HepG2 (cell line): ENCODE data around the gene SSTR5. TPM values are rescaled to one million over a fixed set of nuclear protein-coding genes. Genes with fewer than 3 reads are reported as not detected.

ENCODE experiments used
- ATF4 ChIP-seq, 2 experiments: fragments of 450-650 bp in 1 of 2; sonication (generic) in 1 of 2; formaldehyde crosslinking; IDR thresholded peaks; 2 replicates each; pipeline versions ENCODE4 v1.5.0 to v1.8.0; 2020 to 2022; ENCODE audit warnings: mild to moderate bottlenecking in 1 of 2, missing genetic modification reagents in 1 of 2
- CCDC6 ChIP-seq: sonication (generic); formaldehyde crosslinking; IDR thresholded peaks from 2 replicates; pipeline ENCODE4 v1.8.1; 2022; ENCODE audit warnings: mild to moderate bottlenecking, missing genetic modification reagents, moderate library complexity
- GTF2F1 ChIP-seq: fragments of 150-350 bp; IDR thresholded peaks from 2 replicates; pipeline ENCODE4 v1.6.1; 2014; ENCODE audit warnings: low read length
- JUN ChIP-seq: sonication (generic); formaldehyde crosslinking; IDR thresholded peaks from 2 replicates; pipeline ENCODE4 v1.4.0; 2020; ENCODE audit warnings: mild to moderate bottlenecking, missing genetic modification reagents
- KDM3A ChIP-seq: IDR thresholded peaks from 2 replicates; pipeline ENCODE4 v1.6.1; 2018; ENCODE audit warnings: low read depth, missing compliant biosample characterization
- NFIB ChIP-seq: sonication (generic); formaldehyde crosslinking; IDR thresholded peaks from 2 replicates; pipeline ENCODE4 v1.9.0; 2021; ENCODE audit warnings: missing genetic modification reagents, mild to moderate bottlenecking, borderline replicate concordance
- PAF1 ChIP-seq: IDR thresholded peaks from 2 replicates; pipeline ENCODE4 v1.6.1; 2016; ENCODE audit warnings: missing genetic modification reagents, missing compliant biosample characterization
- RAD51 ChIP-seq: fragments of 450-650 bp; IDR thresholded peaks from 2 replicates; pipeline ENCODE4 v1.6.1; 2016; ENCODE audit warnings: borderline replicate concordance
- REXO4 ChIP-seq: sonication (generic); formaldehyde crosslinking; IDR thresholded peaks from 2 replicates; pipeline ENCODE4 v1.8.0; 2022; ENCODE audit warnings: missing genetic modification reagents, mild to moderate bottlenecking, borderline replicate concordance
- RORA ChIP-seq: sonication (generic); formaldehyde crosslinking; IDR thresholded peaks from 2 replicates; pipeline ENCODE4 v1.5.0; 2020; ENCODE audit warnings: mild to moderate bottlenecking, missing genetic modification reagents, moderate library complexity
- XBP1 ChIP-seq: sonication (generic); formaldehyde crosslinking; IDR thresholded peaks from 2 replicates; pipeline ENCODE4 v1.5.0; 2020; ENCODE audit warnings: missing genetic modification reagents
- ZNF232 ChIP-seq: sonication (generic); formaldehyde crosslinking; IDR thresholded peaks from 2 replicates; pipeline ENCODE4 v1.4.0; 2020; ENCODE audit warnings: missing genetic modification reagents, borderline replicate concordance
- ZNF251 ChIP-seq: sonication (generic); formaldehyde crosslinking; IDR thresholded peaks from 2 replicates; pipeline ENCODE4 v1.9.0; 2021; ENCODE audit warnings: mild to moderate bottlenecking, missing genetic modification reagents
- ZNF468 ChIP-seq: sonication (generic); formaldehyde crosslinking; IDR thresholded peaks from 2 replicates; pipeline ENCODE4 v1.8.0; 2022; ENCODE audit warnings: mild to moderate bottlenecking, moderate library complexity, missing genetic modification reagents
- ZNF639 ChIP-seq: conservative IDR thresholded peaks from 2 replicates; pipeline ENCODE4 v1.6.1; 2018; ENCODE audit warnings: missing genetic modification reagents
- ZNF710 ChIP-seq: sonication (generic); formaldehyde crosslinking; IDR thresholded peaks from 2 replicates; pipeline ENCODE4 v1.5.0; 2020; ENCODE audit warnings: mild to moderate bottlenecking, missing genetic modification reagents, borderline replicate concordance
- ZSCAN20 ChIP-seq: sonication (generic); formaldehyde crosslinking; IDR thresholded peaks from 2 replicates; pipeline ENCODE4 v1.4.0; 2020; ENCODE audit warnings: missing genetic modification reagents, mild to moderate bottlenecking, borderline replicate concordance
- polyA plus RNA-seq, 8 experiments: library from polyadenylated mRNA; depleted of rRNA in 3 of 8; stranded (reverse) in 7 of 8; unstranded in 1 of 8; fragments of >200 nt; fragmentation: Illumina TruSeq in 4 of 8; extraction: Trizol in 4 of 8; gene quantifications; 2 replicates each; pipeline versions ENCODE4 v1.2.1 to v1.2.3, GENCODE V29; 2011 to 2016; ENCODE audit warnings: low read depth in 4 of 8, missing spikeins in 1 of 8, mixed read lengths in 1 of 8; ENCODE audit not compliant: insufficient read depth in 1 of 8
- total RNA-seq, 5 experiments: library from RNA; depleted of rRNA; stranded (reverse); fragments of >200 nt; fragmentation: Illumina TruSeq; extraction: Trizol; gene quantifications; 2 replicates each; pipeline ENCODE4 v1.2.3, GENCODE V29; 2016; ENCODE audit warnings: low read depth in 1 of 5
- TF ChIP-seq, protein P1 (sequence below): sonication (generic); formaldehyde crosslinking; IDR thresholded peaks from 2 replicates; pipeline ENCODE4 v1.4.0; 2020; ENCODE audit warnings: missing genetic modification reagents, borderline replicate concordance
- TF ChIP-seq, protein P2 (sequence below): IDR thresholded peaks from 2 replicates; pipeline ENCODE4 v1.6.1; 2016; ENCODE audit warnings: low read depth, borderline replicate concordance
- TF ChIP-seq, protein P3 (sequence below): sonication (generic); formaldehyde crosslinking; IDR thresholded peaks from 2 replicates; pipeline ENCODE4 v1.4.0; 2020; ENCODE audit warnings: mild to moderate bottlenecking, missing genetic modification reagents
- TF ChIP-seq, protein P4 (sequence below): sonication (generic); formaldehyde crosslinking; IDR thresholded peaks from 2 replicates; pipeline ENCODE4 v1.4.0; 2020; ENCODE audit warnings: missing genetic modification reagents

SSTR5 gene
- total and polyA plus RNA-seq, 2 of the 13 experiments (the other 11 are each of a cell fraction or from before 2014, with no cell fraction given) = 0.20 to 0.49 TPM

GRCh38 chr16:1078579-1079021, 6.1 kb downstream of the SSTR5 start (continued):
- TF ChIP-seq, protein P1, sequence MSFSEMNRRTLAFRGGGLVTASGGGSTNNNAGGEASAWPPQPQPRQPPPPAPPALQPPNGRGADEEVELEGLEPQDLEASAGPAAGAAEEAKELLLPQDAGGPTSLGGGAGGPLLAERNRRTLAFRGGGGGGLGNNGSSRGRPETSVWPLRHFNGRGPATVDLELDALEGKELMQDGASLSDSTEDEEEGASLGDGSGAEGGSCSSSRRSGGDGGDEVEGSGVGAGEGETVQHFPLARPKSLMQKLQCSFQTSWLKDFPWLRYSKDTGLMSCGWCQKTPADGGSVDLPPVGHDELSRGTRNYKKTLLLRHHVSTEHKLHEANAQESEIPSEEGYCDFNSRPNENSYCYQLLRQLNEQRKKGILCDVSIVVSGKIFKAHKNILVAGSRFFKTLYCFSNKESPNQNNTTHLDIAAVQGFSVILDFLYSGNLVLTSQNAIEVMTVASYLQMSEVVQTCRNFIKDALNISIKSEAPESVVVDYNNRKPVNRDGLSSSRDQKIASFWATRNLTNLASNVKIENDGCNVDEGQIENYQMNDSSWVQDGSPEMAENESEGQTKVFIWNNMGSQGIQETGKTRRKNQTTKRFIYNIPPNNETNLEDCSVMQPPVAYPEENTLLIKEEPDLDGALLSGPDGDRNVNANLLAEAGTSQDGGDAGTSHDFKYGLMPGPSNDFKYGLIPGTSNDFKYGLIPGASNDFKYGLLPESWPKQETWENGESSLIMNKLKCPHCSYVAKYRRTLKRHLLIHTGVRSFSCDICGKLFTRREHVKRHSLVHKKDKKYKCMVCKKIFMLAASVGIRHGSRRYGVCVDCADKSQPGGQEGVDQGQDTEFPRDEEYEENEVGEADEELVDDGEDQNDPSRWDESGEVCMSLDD (CRISPR knock-in tag) = peak; percentile 72; the same call in 1 of the 2 replicates
- TF ChIP-seq XBP1 (CRISPR knock-in tag) = peak; percentile 47; the same call in 1 of the 2 replicates
- peak; percentile 81 for TF ChIP-seq ZNF639 (CRISPR knock-in tag)
- TF ChIP-seq ATF4 (CRISPR knock-in tag; IDR thresholded peaks at IDR 0.05) = peak in 1 of 2 experiments; percentile 66; a peak in 2 of 4 replicates
- TF ChIP-seq NFIB (CRISPR knock-in tag) = no peak
- no peak for TF ChIP-seq REXO4 (CRISPR knock-in tag)
- TF ChIP-seq, protein P2, sequence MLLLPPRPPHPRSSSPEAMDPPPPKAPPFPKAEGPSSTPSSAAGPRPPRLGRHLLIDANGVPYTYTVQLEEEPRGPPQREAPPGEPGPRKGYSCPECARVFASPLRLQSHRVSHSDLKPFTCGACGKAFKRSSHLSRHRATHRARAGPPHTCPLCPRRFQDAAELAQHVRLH (CRISPR knock-in tag) = peak; percentile 81
- TF ChIP-seq ZNF232 = peak; percentile 78; the same call in 1 of the 2 replicates
- TF ChIP-seq, protein P3, sequence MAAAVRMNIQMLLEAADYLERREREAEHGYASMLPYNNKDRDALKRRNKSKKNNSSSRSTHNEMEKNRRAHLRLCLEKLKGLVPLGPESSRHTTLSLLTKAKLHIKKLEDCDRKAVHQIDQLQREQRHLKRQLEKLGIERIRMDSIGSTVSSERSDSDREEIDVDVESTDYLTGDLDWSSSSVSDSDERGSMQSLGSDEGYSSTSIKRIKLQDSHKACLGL (CRISPR knock-in tag) = no peak
- no peak for TF ChIP-seq RORA (CRISPR knock-in tag)
- TF ChIP-seq ZNF251 (CRISPR knock-in tag) = no peak
- TF ChIP-seq RAD51 = no peak
- peak; percentile 88 for TF ChIP-seq ZSCAN20 (CRISPR knock-in tag)
- TF ChIP-seq GTF2F1 = no peak
- TF ChIP-seq, protein P4, sequence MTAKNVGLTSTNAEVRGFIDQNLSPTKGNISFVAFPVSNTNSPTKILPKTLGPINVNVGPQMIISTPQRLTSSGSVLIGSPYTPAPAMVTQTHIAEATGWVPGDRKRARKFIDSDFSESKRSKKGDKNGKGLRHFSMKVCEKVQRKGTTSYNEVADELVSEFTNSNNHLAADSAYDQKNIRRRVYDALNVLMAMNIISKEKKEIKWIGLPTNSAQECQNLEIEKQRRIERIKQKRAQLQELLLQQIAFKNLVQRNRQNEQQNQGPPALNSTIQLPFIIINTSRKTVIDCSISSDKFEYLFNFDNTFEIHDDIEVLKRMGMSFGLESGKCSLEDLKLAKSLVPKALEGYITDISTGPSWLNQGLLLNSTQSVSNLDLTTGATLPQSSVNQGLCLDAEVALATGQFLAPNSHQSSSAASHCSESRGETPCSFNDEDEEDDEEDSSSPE (CRISPR knock-in tag) = peak; percentile 88
- TF ChIP-seq JUN (CRISPR knock-in tag) = peak; percentile 86
- TF ChIP-seq PAF1 (CRISPR knock-in tag) = no peak
- peak; percentile 81; the same call in 1 of the 2 replicates for TF ChIP-seq CCDC6 (CRISPR knock-in tag)
- peak; percentile 88 for TF ChIP-seq KDM3A
- TF ChIP-seq ZNF468 (CRISPR knock-in tag) = 0 out of 2 replicates have a peak, but pooled peaks have one; percentile 15
- peak; percentile 83; the same call in 1 of the 2 replicates for TF ChIP-seq ZNF710 (CRISPR knock-in tag)
